SK-N-SH (cell line): ENCODE measurements around the gene RREB1. TPM values are rescaled to one million over a fixed set of nuclear protein-coding genes. Genes with fewer than 3 reads are reported as not detected.

Source experiments
- CTCF ChIA-PET: fragments of 300-600, 350-600 bp; formaldehyde crosslinking; extraction: SDS; loops from one replicate; lab custom pipeline; 2021; lab: Yijun Ruan, JAX
- POLR2A ChIA-PET: fragments of 350-600 bp; sonication (Branson Sonifier 250); formaldehyde crosslinking; extraction: SDS; loops from one replicate; lab custom pipeline; 2020; ENCODE audit warnings: antibody characterized with exemption, inconsistent platforms; lab: Yijun Ruan, JAX
- DNase-seq: peaks from one replicate; pipeline ENCODE4 v3.0.0; 2012
- H2AFZ ChIP-seq: fragments of 200-600 bp; sonication (generic); 2 replicates; pipeline ENCODE4 v1.8.1; 2016; ENCODE audit warnings: antibody characterized with exemption, mild to moderate bottlenecking, low read depth
- H3F3A ChIP-seq: fragments of 200-600 bp; sonication (generic); replicated peaks from 2 replicates; pipeline ENCODE3; 2016; ENCODE audit warnings: antibody characterized with exemption, mild to moderate bottlenecking; ENCODE audit not compliant: insufficient read depth
- H3K27ac ChIP-seq, 2 experiments: fragments of 200-500 bp in 1 of 2; fragments of 200-600 bp in 1 of 2; sonication (Bioruptor generic) in 1 of 2; sonication (generic), shearing (Covaris generic) in 1 of 2; 2 replicates each; pipeline versions ENCODE4 v1.5.1 to v1.6.1; 2014 to 2016; ENCODE audit warnings: low read depth in 2 of 2, inconsistent platforms in 1 of 2, low read length in 1 of 2, mild to moderate bottlenecking in 1 of 2, mixed read lengths in 1 of 2
- H3K27me3 ChIP-seq: fragments of 200-600 bp; sonication (generic), shearing (Covaris generic); 2 replicates; pipeline ENCODE4 v1.6.1; 2016; ENCODE audit warnings: mixed run types; ENCODE audit not compliant: insufficient read depth
- H3K36me3 ChIP-seq, 2 experiments: fragments of 200-500 bp in 1 of 2; fragments of 200-600 bp in 1 of 2; sonication (Bioruptor generic) in 1 of 2; sonication (generic) in 1 of 2; replicated peaks in 1 of 2; 2 replicates each; pipeline versions ENCODE3 to v1.5.1; 2014 to 2016; ENCODE audit warnings: low read length in 1 of 2, mild to moderate bottlenecking in 1 of 2; ENCODE audit not compliant: insufficient read depth in 2 of 2, control insufficient read depth in 1 of 2
- H3K4me1 ChIP-seq, 2 experiments: fragments of 200-500 bp in 1 of 2; fragments of 200-600 bp in 1 of 2; sonication (Bioruptor generic) in 1 of 2; sonication (generic), shearing (Covaris generic) in 1 of 2; 2 replicates each; pipeline versions ENCODE4 v1.5.1 to v1.6.1; 2014 to 2016; ENCODE audit warnings: low read depth in 1 of 2, low read length in 1 of 2, mixed run types in 1 of 2; ENCODE audit not compliant: insufficient read depth in 2 of 2, control insufficient read depth in 1 of 2
- H3K4me2 ChIP-seq: fragments of 200-600 bp; sonication (generic), shearing (Covaris generic); 2 replicates; pipeline ENCODE4 v1.6.1; 2017; ENCODE audit warnings: mixed run types
- H3K4me3 ChIP-seq, 2 experiments: fragments of 200-500 bp in 1 of 2; fragments of 200-600 bp in 1 of 2; sonication (Bioruptor generic) in 1 of 2; sonication (generic), shearing (Covaris generic) in 1 of 2; 2 replicates each; pipeline versions ENCODE4 v1.5.1 to v1.8.1; 2014 to 2016; ENCODE audit warnings: low read depth in 2 of 2, inconsistent platforms in 1 of 2, low read length in 1 of 2, mild to moderate bottlenecking in 1 of 2, mixed read lengths in 1 of 2, moderate library complexity in 1 of 2
- H3K79me2 ChIP-seq: fragments of 200-600 bp; sonication (generic); 2 replicates; pipeline ENCODE4 v1.8.1; 2017; ENCODE audit warnings: mild to moderate bottlenecking; ENCODE audit not compliant: insufficient read depth
- H3K9ac ChIP-seq: fragments of 200-600 bp; sonication (generic); 2 replicates; pipeline ENCODE4 v1.6.1; 2017; ENCODE audit warnings: mixed run types
- H3K9me2 ChIP-seq: fragments of 200-600 bp; sonication (generic); 2 replicates; pipeline ENCODE4 v1.6.1; 2017; ENCODE audit warnings: mixed run types
- H3K9me3 ChIP-seq: fragments of 200-600 bp; sonication (generic); 2 replicates; pipeline ENCODE4 v1.6.1; 2017; ENCODE audit warnings: mixed run types, mild to moderate bottlenecking, moderate library complexity
- H4K20me1 ChIP-seq: fragments of 200-600 bp; sonication (generic); 2 replicates; pipeline ENCODE4 v1.6.1; 2017; ENCODE audit warnings: mild to moderate bottlenecking, mixed run types; ENCODE audit not compliant: insufficient read depth
- CHD2 ChIP-seq: fragments of 150-350 bp; IDR thresholded peaks from 2 replicates; pipeline ENCODE4 v1.6.1; 2018; ENCODE audit warnings: low read length; ENCODE audit not compliant: partially characterized antibody
- FOSL2 ChIP-seq: IDR thresholded peaks from 2 replicates; pipeline ENCODE4 v1.4.0; 2012; ENCODE audit warnings: low read depth, mild to moderate bottlenecking, moderate library complexity, borderline replicate concordance
- FOXJ3 ChIP-seq: sonication (generic); formaldehyde crosslinking; IDR thresholded peaks from 2 replicates; pipeline ENCODE4 v1.5.1; 2020; ENCODE audit warnings: mild to moderate bottlenecking, missing genetic modification reagents
- MEF2A ChIP-seq: IDR thresholded peaks from 2 replicates; pipeline ENCODE4 v1.4.0; 2012; ENCODE audit warnings: low read depth, borderline replicate concordance
- REST ChIP-seq: IDR thresholded peaks from 2 replicates; pipeline ENCODE4 v1.6.1; 2012; ENCODE audit warnings: mild to moderate bottlenecking, low read depth, low read length, moderate library complexity
- RXRA ChIP-seq: IDR thresholded peaks from 2 replicates; pipeline ENCODE4 v1.4.0; 2012; ENCODE audit warnings: low read depth, mild to moderate bottlenecking, borderline replicate concordance
- SIN3A ChIP-seq: IDR thresholded peaks from 2 replicates; pipeline ENCODE4 v1.6.1; 2012; ENCODE audit warnings: low read depth, mild to moderate bottlenecking, low read length, moderate library complexity, borderline replicate concordance
- SMC3 ChIP-seq: IDR thresholded peaks from 2 replicates; pipeline ENCODE4 v1.6.1; 2012; ENCODE audit warnings: low read depth, low read length, improper control_type of control experiment
- TAF1 ChIP-seq: IDR thresholded peaks from 2 replicates; pipeline ENCODE4 v1.6.1; 2012; ENCODE audit warnings: low read depth, mild to moderate bottlenecking, low read length, moderate library complexity, borderline replicate concordance
- TCF12 ChIP-seq: IDR thresholded peaks from 2 replicates; pipeline ENCODE4 v1.4.0; 2012
- WGBS: methylation state at CpG from one replicate; pipeline ENCODE4 v1.1.6; 2017; ENCODE audit warnings: low lambda C conversion rate; 5-methylcytosine and 5-hydroxymethylcytosine counted together
- polyA plus RNA-seq, 3 experiments: library from polyadenylated mRNA; depleted of rRNA; stranded (reverse); fragments of >200 nt; gene quantifications; 2 replicates each; pipeline ENCODE4 v1.2.3, GENCODE V29; 2012
- TF ChIP-seq, protein P1 (sequence below): IDR thresholded peaks from 2 replicates; pipeline ENCODE4; 2012
- TF ChIP-seq, protein P2 (sequence below): IDR thresholded peaks from 2 replicates; pipeline ENCODE4 v1.4.0; 2012; ENCODE audit warnings: low read depth, borderline replicate concordance

RREB1 gene
- polyA plus RNA-seq, 1 of the 3 experiments (the other 2 are of a cell fraction): 2.0 TPM

GRCh38 chr6:7161845-7162244, 54.1 kb downstream of the RREB1 start:
- Histone ChIP-seq H3K79me2 (peaks cover 87% of the 10 kb centered on the region), H3F3A (peaks cover 13% of the 10 kb centered on the region), H3K9me2 (no peaks in the 10 kb centered on the region), H3K9me3 (no peaks in the 10 kb centered on the region), H3K4me1 (peaks cover 3 to 52% of the 10 kb centered on the region in 2 experiments; a peak in 3 of 4 replicates), H2AFZ (no peak overlapping the region), H3K4me2 (no peak overlapping the region), H3K4me3 (no peak overlapping the region), H3K27me3 (no peaks in the 10 kb centered on the region), H4K20me1 (peaks cover 20% of the 10 kb centered on the region; the same call in 1 of the 2 replicates), H3K36me3 (no peaks in the 10 kb centered on the region), H3K27ac (no peak overlapping the region), H3K9ac (no peak overlapping the region)
- POLR2A ChIA-PET: no interaction called here
- 63% methylated on average over 4 of the region's 4 CpGs for WGBS
- TF ChIP-seq, protein P1, sequence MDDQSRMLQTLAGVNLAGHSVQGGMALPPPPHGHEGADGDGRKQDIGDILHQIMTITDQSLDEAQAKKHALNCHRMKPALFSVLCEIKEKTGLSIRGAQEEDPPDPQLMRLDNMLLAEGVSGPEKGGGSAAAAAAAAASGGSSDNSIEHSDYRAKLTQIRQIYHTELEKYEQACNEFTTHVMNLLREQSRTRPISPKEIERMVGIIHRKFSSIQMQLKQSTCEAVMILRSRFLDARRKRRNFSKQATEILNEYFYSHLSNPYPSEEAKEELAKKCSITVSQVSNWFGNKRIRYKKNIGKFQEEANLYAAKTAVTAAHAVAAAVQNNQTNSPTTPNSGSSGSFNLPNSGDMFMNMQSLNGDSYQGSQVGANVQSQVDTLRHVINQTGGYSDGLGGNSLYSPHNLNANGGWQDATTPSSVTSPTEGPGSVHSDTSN: no peak
- TF ChIP-seq FOSL2: no peak
- TF ChIP-seq SIN3A: no peak
- TF ChIP-seq, protein P2, sequence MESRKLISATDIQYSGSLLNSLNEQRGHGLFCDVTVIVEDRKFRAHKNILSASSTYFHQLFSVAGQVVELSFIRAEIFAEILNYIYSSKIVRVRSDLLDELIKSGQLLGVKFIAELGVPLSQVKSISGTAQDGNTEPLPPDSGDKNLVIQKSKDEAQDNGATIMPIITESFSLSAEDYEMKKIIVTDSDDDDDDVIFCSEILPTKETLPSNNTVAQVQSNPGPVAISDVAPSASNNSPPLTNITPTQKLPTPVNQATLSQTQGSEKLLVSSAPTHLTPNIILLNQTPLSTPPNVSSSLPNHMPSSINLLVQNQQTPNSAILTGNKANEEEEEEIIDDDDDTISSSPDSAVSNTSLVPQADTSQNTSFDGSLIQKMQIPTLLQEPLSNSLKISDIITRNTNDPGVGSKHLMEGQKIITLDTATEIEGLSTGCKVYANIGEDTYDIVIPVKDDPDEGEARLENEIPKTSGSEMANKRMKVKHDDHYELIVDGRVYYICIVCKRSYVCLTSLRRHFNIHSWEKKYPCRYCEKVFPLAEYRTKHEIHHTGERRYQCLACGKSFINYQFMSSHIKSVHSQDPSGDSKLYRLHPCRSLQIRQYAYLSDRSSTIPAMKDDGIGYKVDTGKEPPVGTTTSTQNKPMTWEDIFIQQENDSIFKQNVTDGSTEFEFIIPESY: no peak
- no peak for TF ChIP-seq MEF2A
- no peak for TF ChIP-seq TAF1
- no peak for TF ChIP-seq RXRA
- no peak for TF ChIP-seq FOXJ3 (CRISPR knock-in tag)
- TF ChIP-seq CHD2: no peak
- TF ChIP-seq TCF12: no peak
- no peak for TF ChIP-seq REST
- TF ChIP-seq SMC3: no peak
- no peak for DNase-seq
- CTCF ChIA-PET: no interaction called here
